ENCODE data around the gene SRSF4.

DNA sequence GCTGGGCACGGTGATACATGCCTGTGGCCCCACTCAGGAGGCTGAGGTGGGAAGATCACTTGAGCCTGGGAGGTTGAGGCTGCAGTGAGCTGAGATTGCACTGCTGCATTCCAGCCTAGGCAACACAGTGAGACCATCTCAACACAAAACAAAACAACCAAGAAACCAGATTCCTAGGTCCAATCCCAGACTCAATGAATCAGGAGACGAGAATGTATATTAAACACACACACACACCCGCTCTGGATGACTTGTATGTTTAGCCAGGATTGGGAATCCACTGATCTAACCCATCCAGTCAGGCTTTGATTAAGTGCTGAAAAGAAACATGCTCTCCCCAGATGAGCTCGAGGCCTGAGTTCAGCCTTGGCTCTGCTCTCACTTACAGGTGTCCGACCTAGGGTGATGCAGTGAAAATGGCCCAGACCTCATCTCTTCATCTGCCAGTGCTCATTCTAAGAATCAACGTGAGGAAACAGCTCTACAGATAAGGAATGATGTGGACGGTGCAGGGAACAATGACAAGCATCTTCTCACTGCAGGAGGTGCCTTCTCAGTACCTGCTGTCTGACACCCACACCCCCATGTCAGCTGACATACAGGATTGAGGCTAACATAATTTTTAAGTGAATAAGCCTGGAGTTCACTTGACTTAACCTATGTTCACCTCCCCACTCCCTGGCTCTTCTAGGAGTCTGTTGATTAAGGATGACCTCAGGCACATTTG is 15.3 kb upstream of the SRSF4 start:
- TF ChIP-seq POLR2A (IDR thresholded peaks at IDR 0.05) (no peak), POLR2AphosphoS5 (IDR thresholded peaks at IDR 0.05; ENCODE audit: insufficient read depth in 1 of 2, low read depth in 1 of 2) (no peak)
- TF ChIP-seq, protein P1, sequence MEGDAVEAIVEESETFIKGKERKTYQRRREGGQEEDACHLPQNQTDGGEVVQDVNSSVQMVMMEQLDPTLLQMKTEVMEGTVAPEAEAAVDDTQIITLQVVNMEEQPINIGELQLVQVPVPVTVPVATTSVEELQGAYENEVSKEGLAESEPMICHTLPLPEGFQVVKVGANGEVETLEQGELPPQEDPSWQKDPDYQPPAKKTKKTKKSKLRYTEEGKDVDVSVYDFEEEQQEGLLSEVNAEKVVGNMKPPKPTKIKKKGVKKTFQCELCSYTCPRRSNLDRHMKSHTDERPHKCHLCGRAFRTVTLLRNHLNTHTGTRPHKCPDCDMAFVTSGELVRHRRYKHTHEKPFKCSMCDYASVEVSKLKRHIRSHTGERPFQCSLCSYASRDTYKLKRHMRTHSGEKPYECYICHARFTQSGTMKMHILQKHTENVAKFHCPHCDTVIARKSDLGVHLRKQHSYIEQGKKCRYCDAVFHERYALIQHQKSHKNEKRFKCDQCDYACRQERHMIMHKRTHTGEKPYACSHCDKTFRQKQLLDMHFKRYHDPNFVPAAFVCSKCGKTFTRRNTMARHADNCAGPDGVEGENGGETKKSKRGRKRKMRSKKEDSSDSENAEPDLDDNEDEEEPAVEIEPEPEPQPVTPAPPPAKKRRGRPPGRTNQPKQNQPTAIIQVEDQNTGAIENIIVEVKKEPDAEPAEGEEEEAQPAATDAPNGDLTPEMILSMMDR (IDR thresholded peaks at IDR 0.05): no peak

Measured in vagina (tissue), 2 donors.